ENCODE results near the gene PVALEF.

- TF ChIP-seq CTCF (IDR thresholded peaks at IDR 0.05) (no peak), POLR2A (IDR thresholded peaks at IDR 0.05) (no peak)
Observed at GRCh38 chr17:81164371-81165245, 699 bp upstream of the PVALEF start.

Data from heart left ventricle (tissue), 13 donors.